DOHH2 (cell line): Measurements from ENCODE around the gene RRP12.

Source experiments
- H3F3A ChIP-seq: fragments of 200-600 bp; sonication (generic), shearing (Covaris generic); 2 replicates; pipeline ENCODE4 v1.6.0; 2016; ENCODE audit warnings: antibody characterized with exemption, mild to moderate bottlenecking; ENCODE audit not compliant: control insufficient read depth, insufficient read depth
- H3K27ac ChIP-seq: fragments of 200-600 bp; sonication (generic); 2 replicates; pipeline ENCODE4 v1.5.1; 2014; ENCODE audit warnings: low read depth, mild to moderate bottlenecking, low read length, moderate library complexity
- H3K27me3 ChIP-seq: fragments of 200-600 bp; sonication (generic); 2 replicates; pipeline ENCODE4 v1.6.1; 2014; ENCODE audit warnings: mild to moderate bottlenecking, low read length, mixed read lengths; ENCODE audit not compliant: control insufficient read depth
- H3K36me3 ChIP-seq: fragments of 200-600 bp; sonication (generic); 2 replicates; pipeline ENCODE4 v1.6.1; 2014; ENCODE audit warnings: mild to moderate bottlenecking, low read length, moderate library complexity, mixed read lengths; ENCODE audit not compliant: control insufficient read depth
- H3K4me1 ChIP-seq: fragments of 200-600 bp; sonication (generic); 2 replicates; pipeline ENCODE4 v1.6.1; 2014; ENCODE audit warnings: mild to moderate bottlenecking, low read length, mixed read lengths; ENCODE audit not compliant: control insufficient read depth
- H3K4me2 ChIP-seq: fragments of 200-600 bp; sonication (generic); 2 replicates; pipeline ENCODE4 v1.6.0; 2014; ENCODE audit warnings: mild to moderate bottlenecking, low read length, moderate library complexity
- H3K4me3 ChIP-seq: fragments of 200-600 bp; sonication (generic); 2 replicates; pipeline ENCODE4 v1.5.1; 2014; ENCODE audit warnings: mild to moderate bottlenecking, low read length, mixed read lengths
- H3K79me2 ChIP-seq: fragments of 200-600 bp; sonication (generic); 2 replicates; pipeline ENCODE4 v1.6.1; 2014; ENCODE audit warnings: mild to moderate bottlenecking, low read length, mixed read lengths; ENCODE audit not compliant: control insufficient read depth
- H3K9me2 ChIP-seq: fragments of 200-600 bp; sonication (generic); replicated peaks from 2 replicates; pipeline ENCODE4 v1.6.1; 2014; ENCODE audit warnings: mild to moderate bottlenecking, low read length, mixed read lengths; ENCODE audit not compliant: control insufficient read depth
- H3K9me3 ChIP-seq: fragments of 200-600 bp; sonication (generic); 2 replicates; pipeline ENCODE4 v1.6.1; 2014; ENCODE audit warnings: antibody characterized with exemption, low read length, mixed read lengths; ENCODE audit not compliant: control insufficient read depth, insufficient read depth
- H4K20me1 ChIP-seq: fragments of 200-600 bp; sonication (generic); 2 replicates; pipeline ENCODE4 v1.6.0; 2014; ENCODE audit warnings: low read depth, mild to moderate bottlenecking, antibody characterized with exemption, low read length, moderate library complexity; ENCODE audit not compliant: control insufficient read depth, insufficient read depth
- CTCF ChIP-seq: fragments of 200-600 bp; sonication (generic); IDR thresholded peaks from one replicate; pipeline ENCODE4 v1.5.1; 2014; ENCODE audit warnings: antibody characterized with exemption, mild to moderate bottlenecking, low read depth, low read length; ENCODE audit not compliant: poor library complexity, severe bottlenecking
- EZH2phosphoT487 ChIP-seq: fragments of 200-600 bp; sonication (generic); IDR thresholded peaks from 2 replicates; pipeline ENCODE4 v1.6.1; 2017; ENCODE audit warnings: borderline replicate concordance, mild to moderate bottlenecking, antibody characterized with exemption, low read length, moderate library complexity, mixed read lengths

RRP12 gene

GRCh38 chr10:97442277-97442676, 41.1 kb upstream of the RRP12 start:
- TF ChIP-seq EZH2phosphoT487: no peak
- no peak for TF ChIP-seq CTCF
- peaks cover 44% of the 10 kb centered on the region for H3K79me2 ChIP-seq
- no peaks in the 10 kb centered on the region for H3K9me2 ChIP-seq
- no peak overlapping the region for H3K4me3 ChIP-seq
- no peaks in the 10 kb centered on the region for H3K9me3 ChIP-seq
- no peaks in the 10 kb centered on the region for H3F3A ChIP-seq
- no peak overlapping the region for H3K4me2 ChIP-seq
- H3K36me3 ChIP-seq: peaks cover 57% of the 10 kb centered on the region
- peaks cover 19% of the 10 kb centered on the region for H3K4me1 ChIP-seq
- no peaks in the 10 kb centered on the region for H3K27me3 ChIP-seq
- no peak overlapping the region for H3K27ac ChIP-seq
- H4K20me1 ChIP-seq: 0 out of 2 replicates have a peak, but pooled peaks cover 2% of the 10 kb centered on the region

GRCh38 chr10:97435211-97435610, 34.1 kb upstream of the RRP12 start:
- H3K79me2 ChIP-seq: peaks cover 13% of the 10 kb centered on the region
- peaks cover 11% of the 10 kb centered on the region; the same call in 1 of the 2 replicates for H3K4me1 ChIP-seq
- peaks cover 43% of the 10 kb centered on the region for H3F3A ChIP-seq
- no peaks in the 10 kb centered on the region for H4K20me1 ChIP-seq
- H3K9me3 ChIP-seq: no peaks in the 10 kb centered on the region
- H3K4me2 ChIP-seq: no peak overlapping the region
- no peak overlapping the region for H3K4me3 ChIP-seq
- no peaks in the 10 kb centered on the region for H3K27me3 ChIP-seq
- no peak for TF ChIP-seq CTCF
- no peak for TF ChIP-seq EZH2phosphoT487
- H3K9me2 ChIP-seq: no peaks in the 10 kb centered on the region
- peaks cover 67% of the 10 kb centered on the region for H3K36me3 ChIP-seq
- H3K27ac ChIP-seq: no peak overlapping the region

- Histone ChIP-seq H3K4me1 (peaks cover 11% of the 10 kb centered on the region; the same call in 1 of the 2 replicates), H3K4me3 (no peak overlapping the region), H3K27me3 (no peaks in the 10 kb centered on the region), H3K9me2 (no peaks in the 10 kb centered on the region), H3F3A (peaks cover 48% of the 10 kb centered on the region), H4K20me1 (no peaks in the 10 kb centered on the region), H3K79me2 (peaks cover 20% of the 10 kb centered on the region), H3K4me2 (no peak overlapping the region), H3K9me3 (no peaks in the 10 kb centered on the region), H3K27ac (peak overlapping the region; percentile 16; the same call in 1 of the 2 replicates), H3K36me3 (peaks cover 74% of the 10 kb centered on the region)
- TF ChIP-seq CTCF (no peak), EZH2phosphoT487 (no peak)
Measured at GRCh38 chr10:97434557-97434956, 33.4 kb upstream of the RRP12 start.
